ENCODE measurements around the gene LIX1L. TPM values are rescaled to one million over a fixed set of nuclear protein-coding genes. Genes with fewer than 3 reads are reported as not detected.

The LIX1L gene
- polyA plus RNA-seq, 1 donor: 12.0 TPM

- DNase-seq: peak; percentile 84 to 85
- WGBS (ENCODE audit: insufficient coverage, low lambda C conversion rate): no CpG with 5 or more reads among the region's 9 CpGs
- Histone ChIP-seq H3K9me3 (ENCODE audit: control insufficient read depth, low read depth, low read length) (no peaks in the 10 kb centered on the region), H3K4me1 (ENCODE audit: control insufficient read depth, insufficient read depth, low read length) (peaks cover 31% of the 10 kb centered on the region), H3K27me3 (ENCODE audit: control insufficient read depth, insufficient read depth, low read length) (no peaks in the 10 kb centered on the region), H3K4me3 (ENCODE audit: low read length) (no peak overlapping the region), H3K27ac (ENCODE audit: low read length) (peak overlapping the region; percentile 94), H3K36me3 (ENCODE audit: control insufficient read depth, insufficient read depth, low read length) (no peaks in the 10 kb centered on the region)
Observed at GRCh38 chr1:145977486-145978470, 20.0 kb upstream of the LIX1L start.

GRCh38 chr1:145977016-145977415, 19.2 kb upstream of the LIX1L start:
- H3K27me3 ChIP-seq (ENCODE audit: control insufficient read depth, insufficient read depth, low read length): no peaks in the 10 kb centered on the region
- H3K36me3 ChIP-seq (ENCODE audit: control insufficient read depth, insufficient read depth, low read length): no peaks in the 10 kb centered on the region
- no peaks in the 10 kb centered on the region for H3K9me3 ChIP-seq (ENCODE audit: control insufficient read depth, low read depth, low read length)
- H3K4me1 ChIP-seq (ENCODE audit: control insufficient read depth, insufficient read depth, low read length): peaks cover 31% of the 10 kb centered on the region
- no peak overlapping the region for H3K27ac ChIP-seq (ENCODE audit: low read length)
- no CpG with 5 or more reads among the region's 5 CpGs for WGBS (ENCODE audit: insufficient coverage, low lambda C conversion rate)
- no peak for DNase-seq
- no peak overlapping the region for H3K4me3 ChIP-seq (ENCODE audit: low read length)

GRCh38 chr1:145975216-145975615, 17.4 kb upstream of the LIX1L start:
- H3K4me3 ChIP-seq (ENCODE audit: low read length): no peak overlapping the region
- no peak overlapping the region for H3K27ac ChIP-seq (ENCODE audit: low read length)
- peaks cover 26% of the 10 kb centered on the region for H3K4me1 ChIP-seq (ENCODE audit: control insufficient read depth, insufficient read depth, low read length)
- no peaks in the 10 kb centered on the region for H3K9me3 ChIP-seq (ENCODE audit: control insufficient read depth, low read depth, low read length)
- no peaks in the 10 kb centered on the region for H3K27me3 ChIP-seq (ENCODE audit: control insufficient read depth, insufficient read depth, low read length)
- WGBS (ENCODE audit: insufficient coverage, low lambda C conversion rate): no CpG with 5 or more reads among the region's 4 CpGs
- DNase-seq: no peak
- no peaks in the 10 kb centered on the region for H3K36me3 ChIP-seq (ENCODE audit: control insufficient read depth, insufficient read depth, low read length)

- H3K4me1 ChIP-seq (ENCODE audit: control insufficient read depth, insufficient read depth, low read length): peaks cover 21% of the 10 kb centered on the region
- no peak for DNase-seq
- H3K9me3 ChIP-seq (ENCODE audit: control insufficient read depth, low read depth, low read length): no peaks in the 10 kb centered on the region
- no peaks in the 10 kb centered on the region for H3K27me3 ChIP-seq (ENCODE audit: control insufficient read depth, insufficient read depth, low read length)
- H3K27ac ChIP-seq (ENCODE audit: low read length): no peak overlapping the region
- H3K4me3 ChIP-seq (ENCODE audit: low read length): no peak overlapping the region
- no peaks in the 10 kb centered on the region for H3K36me3 ChIP-seq (ENCODE audit: control insufficient read depth, insufficient read depth, low read length)
- no CpG with 5 or more reads among the region's 7 CpGs for WGBS (ENCODE audit: insufficient coverage, low lambda C conversion rate)
Observed at GRCh38 chr1:145974721-145975120, 16.9 kb upstream of the LIX1L start.

- no peak for DNase-seq
- H3K4me1 ChIP-seq (ENCODE audit: control insufficient read depth, insufficient read depth, low read length): peaks cover under 1% of the 10 kb centered on the region
- WGBS (ENCODE audit: insufficient coverage, low lambda C conversion rate): 61% methylated on average over 2 of the region's 7 CpGs
Observed at GRCh38 chr1:145972580-145972979, 14.8 kb upstream of the LIX1L start.

GRCh38 chr1:145967288-145967687, 9.5 kb upstream of the LIX1L start:
- Histone ChIP-seq H3K4me3 (ENCODE audit: low read length) (no peak overlapping the region), H3K27ac (ENCODE audit: low read length) (no peak overlapping the region), H3K27me3 (ENCODE audit: control insufficient read depth, insufficient read depth, low read length) (peaks cover 17% of the 10 kb centered on the region), H3K36me3 (ENCODE audit: control insufficient read depth, insufficient read depth, low read length) (no peaks in the 10 kb centered on the region), H3K9me3 (ENCODE audit: control insufficient read depth, low read depth, low read length) (no peaks in the 10 kb centered on the region), H3K4me1 (ENCODE audit: control insufficient read depth, insufficient read depth, low read length) (peaks cover 17% of the 10 kb centered on the region)
- DNase-seq: no peak
- 88% methylated on average over 1 of the region's 2 CpGs for WGBS (ENCODE audit: insufficient coverage, low lambda C conversion rate)

More at GRCh38 chr1:145972580-145972979, 14.8 kb upstream of the LIX1L start:
- Histone ChIP-seq H3K4me3 (ENCODE audit: low read length) (no peak overlapping the region), H3K9me3 (ENCODE audit: control insufficient read depth, low read depth, low read length) (no peaks in the 10 kb centered on the region), H3K27me3 (ENCODE audit: control insufficient read depth, insufficient read depth, low read length) (no peaks in the 10 kb centered on the region), H3K36me3 (ENCODE audit: control insufficient read depth, insufficient read depth, low read length) (no peaks in the 10 kb centered on the region), H3K27ac (ENCODE audit: low read length) (no peak overlapping the region)

DNA sequence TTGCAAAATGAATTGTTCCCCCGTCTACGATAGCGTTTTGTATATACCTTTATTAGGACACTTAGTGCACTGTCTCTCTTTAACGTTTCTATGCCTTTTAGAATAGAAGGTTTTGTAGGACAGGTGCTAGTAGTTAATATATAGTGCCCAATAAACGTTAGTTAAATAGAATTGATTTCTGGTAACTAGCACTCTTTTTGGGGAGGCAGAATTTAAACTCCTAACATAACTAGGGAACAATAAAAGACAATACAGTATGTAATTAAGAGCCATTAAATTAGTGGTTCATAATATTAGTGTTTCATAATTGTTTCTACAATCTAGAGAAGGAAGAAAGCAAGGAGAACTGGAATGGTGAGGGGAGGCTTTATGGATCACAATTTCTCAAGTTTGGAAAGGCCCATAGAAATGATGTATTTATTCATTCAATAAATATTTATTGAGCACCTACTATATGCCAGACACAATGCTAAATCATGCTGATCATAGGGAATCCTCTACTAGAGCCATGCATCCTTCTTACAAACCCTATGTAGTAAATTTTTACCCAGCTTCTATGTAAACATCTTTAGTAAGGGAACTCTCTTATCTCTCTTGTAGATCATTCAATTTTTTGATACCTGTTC, 7.4 kb upstream of the LIX1L start:
- Histone ChIP-seq H3K36me3 (ENCODE audit: control insufficient read depth, insufficient read depth, low read length) (no peaks in the 10 kb centered on the region), H3K4me1 (ENCODE audit: control insufficient read depth, insufficient read depth, low read length) (peaks cover 34% of the 10 kb centered on the region), H3K27me3 (ENCODE audit: control insufficient read depth, insufficient read depth, low read length) (peaks cover 37% of the 10 kb centered on the region), H3K4me3 (ENCODE audit: low read length) (peak overlapping the region; percentile 84), H3K9me3 (ENCODE audit: control insufficient read depth, low read depth, low read length) (peaks cover 2% of the 10 kb centered on the region), H3K27ac (ENCODE audit: low read length) (peak overlapping the region; percentile 75)
- no peak for DNase-seq
- 0% methylated on average over 1 of the region's 5 CpGs for WGBS (ENCODE audit: insufficient coverage, low lambda C conversion rate)

DNA sequence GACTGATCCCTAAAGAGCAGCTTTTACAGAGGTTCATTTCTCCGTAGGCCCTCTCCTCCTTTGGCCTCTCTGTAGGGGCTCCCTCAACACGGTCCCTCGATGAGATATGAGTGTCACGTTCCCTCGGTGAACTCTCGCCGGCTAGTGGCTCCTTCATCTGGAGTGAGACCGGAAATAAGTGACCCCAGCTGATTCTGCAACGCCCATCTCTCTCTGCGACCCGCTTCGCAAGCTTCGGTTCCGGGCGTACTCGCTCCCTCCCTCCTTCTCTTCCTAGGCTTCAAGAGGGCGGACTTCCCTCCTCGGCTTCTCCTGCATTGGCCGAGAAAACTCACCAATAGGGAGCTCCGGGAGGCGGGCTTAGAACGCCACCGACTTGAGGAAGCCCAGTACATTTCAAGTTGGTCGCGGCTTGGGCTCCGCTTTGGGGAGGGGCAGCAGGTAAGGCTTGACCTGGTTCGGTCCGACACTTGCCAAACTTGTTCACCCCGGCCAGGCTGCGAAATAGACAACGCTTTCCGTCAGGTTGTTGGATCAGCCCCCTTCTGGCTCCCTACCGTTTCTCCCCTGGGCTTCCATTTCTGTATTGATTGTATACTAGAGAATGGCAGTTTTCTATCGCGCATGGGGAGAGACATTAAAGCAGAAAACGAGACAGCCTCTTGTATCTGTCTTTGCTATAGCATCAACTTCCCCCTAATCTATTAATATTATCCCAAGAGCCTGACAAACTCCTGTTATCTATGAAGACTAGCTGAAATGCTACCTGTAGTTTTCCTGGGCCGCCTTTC, 6.7 kb upstream of the LIX1L start, which contains the start of the genes ANKRD34A and POLR3GL:
TSS of gene ANKRD34A (minus strand) at position 248 of the 791 bp plus-strand sequence. CDS start 2,816 bp downstream, outside the sequence.
TSS of gene POLR3GL (plus strand) at position 363 of the 791 bp plus-strand sequence. CDS start 10,176 bp downstream, outside the sequence.
- Histone ChIP-seq H3K27me3 (ENCODE audit: control insufficient read depth, insufficient read depth, low read length) (peaks cover 44% of the 10 kb centered on the region), H3K4me1 (ENCODE audit: control insufficient read depth, insufficient read depth, low read length) (peaks cover 34% of the 10 kb centered on the region), H3K9me3 (ENCODE audit: control insufficient read depth, low read depth, low read length) (peaks cover 2% of the 10 kb centered on the region), H3K36me3 (ENCODE audit: control insufficient read depth, insufficient read depth, low read length) (no peaks in the 10 kb centered on the region), H3K27ac (ENCODE audit: low read length) (peak within 1 kb of the TSS; percentile 75), H3K4me3 (ENCODE audit: low read length) (peak within 1 kb of the TSS; percentile 84)
- peak; percentile 92 to 96 for DNase-seq
- 0% methylated on average over 5 of the region's 37 CpGs for WGBS (ENCODE audit: insufficient coverage, low lambda C conversion rate)

- Histone ChIP-seq H3K4me3 (ENCODE audit: low read length) (no peak overlapping the region), H3K4me1 (ENCODE audit: control insufficient read depth, insufficient read depth, low read length) (peaks cover 34% of the 10 kb centered on the region), H3K27me3 (ENCODE audit: control insufficient read depth, insufficient read depth, low read length) (peaks cover 54% of the 10 kb centered on the region), H3K9me3 (ENCODE audit: control insufficient read depth, low read depth, low read length) (peaks cover 2% of the 10 kb centered on the region), H3K27ac (ENCODE audit: low read length) (peak overlapping the region; percentile 75), H3K36me3 (ENCODE audit: control insufficient read depth, insufficient read depth, low read length) (no peaks in the 10 kb centered on the region)
- DNase-seq: no peak
- 33% methylated on average over 1 of the region's 5 CpGs for WGBS (ENCODE audit: insufficient coverage, low lambda C conversion rate)
Observed at GRCh38 chr1:145963265-145964019, 5.6 kb upstream of the LIX1L start.

Data from large intestine (tissue), 3 donors.